ENCODE data around the gene KLRD1.
"Not testable (repeated sequence)": the region's sequence is repeated elsewhere in the genome, so short reads cannot be mapped to it uniquely, and the experiment has no call there.

The KLRD1 gene

DNA sequence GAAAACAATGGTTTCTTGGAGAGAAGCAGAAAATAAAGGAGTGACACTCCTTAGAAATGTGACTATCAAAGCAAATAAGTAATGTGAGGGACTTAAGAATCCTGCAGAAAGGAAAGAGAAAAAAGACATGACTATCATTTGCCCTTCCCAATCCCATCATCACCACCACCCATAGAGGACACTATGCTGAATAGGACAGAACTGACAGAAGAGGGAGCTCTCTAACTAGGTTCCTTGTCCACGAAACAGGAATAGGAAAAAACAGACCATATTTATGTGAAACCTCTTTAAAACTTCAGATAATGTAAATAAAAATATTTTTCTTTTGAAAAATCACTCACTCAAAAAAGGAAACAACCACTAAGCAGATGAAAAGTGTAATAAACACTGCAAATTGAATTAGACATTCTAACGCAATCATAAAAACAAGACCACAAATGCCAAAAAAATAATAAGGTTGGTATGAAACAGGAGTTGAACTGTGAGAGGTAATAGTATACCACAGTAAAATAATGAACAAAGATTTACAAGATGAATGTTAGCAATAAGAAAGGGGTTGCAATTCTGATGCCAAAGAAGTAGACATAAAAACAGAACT lies 24.1 kb downstream of the KLRD1 start:
- no peaks in the 10 kb centered on the region for H3K36me3 ChIP-seq
- no peak overlapping the region for H3K27ac ChIP-seq
- H3K4me2 ChIP-seq: no peak overlapping the region
- TF ChIP-seq Cebpa-rat (IDR thresholded peaks at IDR 0.05): no peak
- no peaks in the 10 kb centered on the region for H4K20me1 ChIP-seq
- H3K9me3 ChIP-seq (replicated peaks in 1 of 11): peaks cover 6 to 9% (median 7%) of the 10 kb centered on the region in 11 experiments; a peak in 18 of 22 replicates
- no peak overlapping the region for H3K9ac ChIP-seq
- no peaks in the 10 kb centered on the region for H3K27me3 ChIP-seq
- H3K4me3 ChIP-seq: no peak overlapping the region
- no peaks in the 10 kb centered on the region for H3K4me1 ChIP-seq

DNA sequence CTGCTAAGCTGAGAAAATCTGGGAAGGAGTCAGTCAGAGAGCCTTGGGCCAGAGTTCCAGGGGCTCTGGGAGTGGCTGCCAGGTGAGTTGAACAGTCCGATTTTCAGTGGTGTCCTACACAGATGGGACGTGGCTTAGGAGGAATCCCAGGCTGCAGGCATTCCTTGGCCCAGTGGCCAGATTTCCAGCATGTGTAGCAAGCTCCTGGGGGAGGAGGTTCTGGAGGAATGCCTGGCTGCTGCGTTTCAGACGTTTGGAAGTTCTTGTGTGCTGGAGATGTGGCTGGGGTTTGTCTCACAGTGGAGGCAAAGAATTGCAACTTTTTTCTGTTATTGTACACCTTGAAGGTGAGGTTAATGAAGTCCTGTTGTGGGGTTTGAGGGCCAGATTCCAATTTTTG lies 28.5 kb downstream of the KLRD1 start:
- H3K4me3 ChIP-seq, H3K27me3 ChIP-seq, H3K4me2 ChIP-seq, H3K27ac ChIP-seq, H3K36me3 ChIP-seq, H3K9ac ChIP-seq, H4K20me1 ChIP-seq: not testable (repeated sequence)
- peaks cover 0 to 10% (median 7%) of the 10 kb centered on the region in 10 experiments; a peak in 12 of 20 replicates for H3K4me1 ChIP-seq
- peaks cover 0 to 30% (median 13%) of the 10 kb centered on the region in 11 experiments; a peak in 19 of 22 replicates for H3K9me3 ChIP-seq (replicated peaks in 1 of 11)

GRCh38 chr12:10338470-10338869 lies 30.8 kb downstream of the KLRD1 start:
- not testable (repeated sequence) for H3K4me2 ChIP-seq, H3K4me3 ChIP-seq, H3K27me3 ChIP-seq, H3K36me3 ChIP-seq, H4K20me1 ChIP-seq, H3K9ac ChIP-seq
- H3K9me3 ChIP-seq (replicated peaks in 1 of 11): peaks cover 22 to 53% (median 36%) of the 10 kb centered on the region in 11 experiments
- H3K27ac ChIP-seq: peak overlapping the region in 3 of 11 experiments; percentile 8 to 79 (median 38); a peak in 2 of 22 replicates
- H3K4me1 ChIP-seq: peaks cover 0 to 17% (median 7%) of the 10 kb centered on the region in 10 experiments; a peak in 14 of 20 replicates

- peak overlapping the region in 6 of 11 experiments; percentile 8 to 79 (median 42); a peak in 8 of 22 replicates for H3K27ac ChIP-seq
Measured at GRCh38 chr12:10339053-10339840, 31.6 kb downstream of the KLRD1 start.

GRCh38 chr12:10340946-10341345 lies 33.3 kb downstream of the KLRD1 start:
- H3K9me3 ChIP-seq (replicated peaks in 1 of 11): peaks cover 32 to 64% (median 47%) of the 10 kb centered on the region in 11 experiments
- H3K4me2 ChIP-seq, H3K36me3 ChIP-seq, H3K4me3 ChIP-seq, H3K27me3 ChIP-seq, H4K20me1 ChIP-seq: not testable (repeated sequence)
- H3K27ac ChIP-seq: peak overlapping the region in 9 of 11 experiments; percentile 34 to 87 (median 79); a peak in 16 of 22 replicates
- H3K4me1 ChIP-seq: peaks cover 0 to 17% (median 7%) of the 10 kb centered on the region in 10 experiments; a peak in 14 of 20 replicates
- H3K9ac ChIP-seq: peak overlapping the region in 1 of 11 experiments; percentile 30; a peak in 1 of 22 replicates

More at GRCh38 chr12:10339053-10339840, 31.6 kb downstream of the KLRD1 start:
- no peaks in the 10 kb centered on the region for H3K36me3 ChIP-seq
- no peaks in the 10 kb centered on the region for H3K27me3 ChIP-seq
- TF ChIP-seq Cebpa-rat (IDR thresholded peaks at IDR 0.05): no peak
- peaks cover 0 to 17% (median 7%) of the 10 kb centered on the region in 10 experiments; a peak in 14 of 20 replicates for H3K4me1 ChIP-seq
- no peaks in the 10 kb centered on the region for H4K20me1 ChIP-seq
- H3K4me3 ChIP-seq: no peak overlapping the region; a peak in 1 of 20 replicates
- H3K9ac ChIP-seq: no peak overlapping the region
- peaks cover 29 to 60% (median 44%) of the 10 kb centered on the region in 11 experiments for H3K9me3 ChIP-seq (replicated peaks in 1 of 11)
- peak overlapping the region in 8 of 11 experiments; percentile 1 to 41 (median 23); a peak in 9 of 22 replicates for H3K4me2 ChIP-seq

- H3K27ac ChIP-seq: peak overlapping the region in 10 of 11 experiments; percentile 8 to 87 (median 79); a peak in 19 of 22 replicates
- H3K4me3 ChIP-seq: no peak overlapping the region; a peak in 1 of 20 replicates
Measured at GRCh38 chr12:10341892-10342509, 34.3 kb downstream of the KLRD1 start.

DNA sequence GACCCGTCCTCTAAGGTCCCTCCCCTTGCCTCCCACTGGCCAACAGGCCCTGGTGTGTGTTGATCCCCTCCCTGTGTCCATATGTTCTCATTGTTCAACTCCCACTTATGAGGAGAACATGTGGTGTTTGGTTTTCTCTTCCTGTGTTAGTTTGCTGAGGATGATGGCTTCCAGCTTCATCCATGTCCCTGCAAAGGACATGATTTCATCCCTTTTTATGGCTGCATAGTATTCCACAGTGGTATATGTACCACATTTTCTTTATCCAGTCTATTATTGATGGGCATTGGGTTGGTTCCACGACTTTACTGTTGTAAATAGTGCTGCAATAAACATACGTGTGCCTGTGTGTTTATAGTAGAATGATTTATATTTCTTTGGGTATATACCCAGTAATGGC lies 43.8 kb downstream of the KLRD1 start:
- not testable (repeated sequence) for H3K36me3 ChIP-seq, H3K27ac ChIP-seq, H3K4me3 ChIP-seq, H3K4me2 ChIP-seq, H4K20me1 ChIP-seq, H3K4me1 ChIP-seq, H3K9ac ChIP-seq, H3K27me3 ChIP-seq
- H3K9me3 ChIP-seq (replicated peaks in 1 of 11): peaks cover 9 to 25% (median 16%) of the 10 kb centered on the region in 11 experiments; a peak in 19 of 22 replicates

More at GRCh38 chr12:10341892-10342509, 34.3 kb downstream of the KLRD1 start:
- Histone ChIP-seq H4K20me1 (no peaks in the 10 kb centered on the region), H3K9me3 (replicated peaks in 1 of 11) (peaks cover 32 to 64% (median 47%) of the 10 kb centered on the region in 11 experiments), H3K4me2 (peak overlapping the region in 2 of 11 experiments; percentile 8 to 11; a peak in 2 of 22 replicates), H3K27me3 (no peaks in the 10 kb centered on the region), H3K36me3 (no peaks in the 10 kb centered on the region), H3K9ac (peak overlapping the region in 7 of 11 experiments; percentile 28 to 57 (median 37); a peak in 8 of 22 replicates), H3K4me1 (peaks cover 0 to 17% (median 7%) of the 10 kb centered on the region in 10 experiments; a peak in 14 of 20 replicates)
- TF ChIP-seq Cebpa-rat (IDR thresholded peaks at IDR 0.05): peak in 9 of 11 experiments; percentile 56 to 87 (median 71); a peak in 15 of 22 replicates

DNA sequence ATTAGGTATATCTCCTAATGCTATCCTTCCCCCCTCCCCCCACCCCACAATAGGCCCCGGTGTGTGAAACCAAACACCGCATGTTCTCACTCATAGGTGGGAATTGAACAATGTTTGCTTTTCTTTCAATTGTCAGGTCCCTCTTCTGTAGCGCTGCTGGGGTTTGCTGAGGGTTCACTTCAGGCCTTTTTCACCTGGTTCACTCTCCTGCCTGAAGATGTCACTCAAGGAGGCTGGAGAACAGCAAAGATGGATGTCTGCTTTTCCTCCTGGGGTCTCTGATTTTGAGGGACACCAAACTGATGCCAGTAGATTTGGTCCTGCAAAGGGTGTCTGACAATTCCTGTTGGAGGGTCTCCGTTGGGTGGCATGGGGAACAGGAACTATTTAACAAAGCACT lies 46.4 kb downstream of the KLRD1 start:
- H3K27ac ChIP-seq: no peak overlapping the region
- H3K9me3 ChIP-seq (replicated peaks in 1 of 11): peaks cover 9 to 25% (median 16%) of the 10 kb centered on the region in 11 experiments; a peak in 19 of 22 replicates
- no peaks in the 10 kb centered on the region for H4K20me1 ChIP-seq
- no peak overlapping the region for H3K4me3 ChIP-seq
- peaks cover 0 to 8% (median 2%) of the 10 kb centered on the region in 10 experiments; a peak in 5 of 20 replicates for H3K4me1 ChIP-seq
- no peaks in the 10 kb centered on the region for H3K27me3 ChIP-seq
- no peak overlapping the region for H3K4me2 ChIP-seq
- H3K9ac ChIP-seq: no peak overlapping the region
- TF ChIP-seq Cebpa-rat (IDR thresholded peaks at IDR 0.05): no peak
- no peaks in the 10 kb centered on the region for H3K36me3 ChIP-seq

- no peak for TF ChIP-seq Cebpa-rat (IDR thresholded peaks at IDR 0.05)
- Histone ChIP-seq H4K20me1 (no peaks in the 10 kb centered on the region), H3K27me3 (no peaks in the 10 kb centered on the region), H3K9me3 (replicated peaks in 1 of 11) (peaks cover 9 to 25% (median 16%) of the 10 kb centered on the region in 11 experiments; a peak in 19 of 22 replicates), H3K27ac (no peak overlapping the region), H3K4me1 (peaks cover 0 to 8% (median 2%) of the 10 kb centered on the region in 10 experiments; a peak in 5 of 20 replicates), H3K4me3 (no peak overlapping the region), H3K4me2 (no peak overlapping the region), H3K9ac (no peak overlapping the region), H3K36me3 (no peaks in the 10 kb centered on the region)
Measured at GRCh38 chr12:10354502-10354901, 46.8 kb downstream of the KLRD1 start.

All from BLaER1 treated with 17β-estradiol and CSF1 and Interleukin-3, amounts not matched to agents 10 nM and 100 nM (cell line).